GM18505 (cell line): ENCODE measurements around the gene AP3S2.

Experiments
- ATAC-seq: cut with Tn5 transposase; IDR thresholded peaks from one replicate; pipeline ENCODE4 v1.9.1; 2021; ENCODE audit not compliant: unreplicated experiment
- POLR2A ChIP-seq: IDR thresholded peaks from 4 replicates; pipeline ENCODE4 v1.6.1; 2011; ENCODE audit warnings: borderline replicate concordance; ENCODE audit not compliant: insufficient read depth, insufficient read length; ENCODE audit errors: extremely low read depth

The AP3S2 gene

GRCh38 chr15:89912145-89912673, 18.4 kb upstream of the AP3S2 start:
- no peak for TF ChIP-seq POLR2A
- no peak for ATAC-seq

DNA sequence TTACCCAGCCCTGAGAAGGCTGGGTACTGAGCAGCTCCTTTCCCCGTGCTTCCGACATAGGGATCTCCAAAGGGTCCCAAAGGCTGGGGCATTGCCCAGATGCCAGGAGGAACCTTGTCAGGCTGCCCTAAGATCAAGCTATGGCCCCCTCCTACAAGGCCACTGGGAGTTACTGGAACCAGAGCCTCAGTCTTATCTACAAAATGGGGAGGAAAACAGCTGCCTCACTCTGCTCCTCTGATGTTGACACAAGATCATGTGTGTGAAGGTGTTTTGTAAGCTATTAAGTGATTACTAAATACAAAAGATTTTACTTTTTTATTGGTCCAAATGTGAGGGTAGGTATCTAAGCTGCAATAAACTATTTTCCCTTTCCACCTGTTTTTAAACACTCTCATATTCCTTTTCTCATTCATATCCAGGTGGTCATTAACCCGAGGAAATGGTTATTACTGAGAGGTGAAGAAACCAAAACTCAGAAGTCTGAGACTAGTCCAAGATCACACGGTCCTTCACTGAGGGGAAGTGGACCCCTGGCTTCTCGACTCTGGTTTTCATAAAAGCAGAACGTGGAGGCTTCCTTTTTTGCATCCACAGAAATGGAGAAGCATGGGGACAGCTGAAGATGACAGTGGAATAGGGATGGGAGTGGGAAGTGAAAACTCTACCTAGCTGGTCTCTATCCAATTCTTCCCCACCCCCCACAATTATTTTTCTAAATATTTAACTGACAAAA, 17.3 kb upstream of the AP3S2 start:
- TF ChIP-seq POLR2A = no peak
- no peak for ATAC-seq

- no peak for TF ChIP-seq POLR2A
- no peak for ATAC-seq
Observed at GRCh38 chr15:89909611-89910010, 15.8 kb upstream of the AP3S2 start.

DNA sequence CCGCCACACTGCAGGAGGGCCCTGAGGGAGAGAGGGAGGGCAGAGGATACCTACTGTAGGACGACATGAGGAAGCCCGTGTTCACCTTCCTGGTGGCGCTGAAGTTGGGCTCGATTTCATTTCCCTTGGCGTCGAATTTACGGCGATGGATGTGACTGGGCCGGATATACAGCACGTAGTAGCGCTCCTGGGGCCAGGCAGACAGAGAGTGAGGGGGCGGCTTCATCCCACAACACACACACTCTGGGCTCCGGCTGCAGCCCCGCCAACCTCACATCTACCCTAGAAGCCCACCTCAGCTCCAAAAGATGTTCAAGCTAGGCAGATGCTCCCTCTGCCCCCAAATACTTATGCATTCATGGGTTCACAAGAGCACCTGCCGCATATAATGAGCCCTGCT, 14.4 kb upstream of the AP3S2 start:
- TF ChIP-seq POLR2A = no peak
- no peak for ATAC-seq

DNA sequence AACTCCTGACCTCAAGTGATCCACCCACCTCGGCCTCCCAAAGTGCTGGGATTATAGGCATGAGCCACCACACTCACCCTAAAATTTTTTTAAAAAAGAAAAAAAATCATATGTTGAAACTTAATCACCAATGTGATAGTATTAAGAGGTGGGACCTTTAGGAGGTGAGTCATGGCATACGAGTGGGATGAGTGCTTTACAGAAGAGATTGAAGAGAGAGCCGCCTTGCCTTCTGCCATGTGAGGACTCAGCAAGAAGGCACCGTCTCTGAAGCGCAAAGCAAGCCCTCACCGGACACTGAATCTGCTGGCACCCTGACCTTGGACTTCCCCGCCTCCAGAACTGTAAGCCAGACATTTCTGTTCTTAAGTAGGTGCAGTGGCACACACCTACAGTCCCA, 13.5 kb upstream of the AP3S2 start:
- ATAC-seq = no peak
- no peak for TF ChIP-seq POLR2A

DNA sequence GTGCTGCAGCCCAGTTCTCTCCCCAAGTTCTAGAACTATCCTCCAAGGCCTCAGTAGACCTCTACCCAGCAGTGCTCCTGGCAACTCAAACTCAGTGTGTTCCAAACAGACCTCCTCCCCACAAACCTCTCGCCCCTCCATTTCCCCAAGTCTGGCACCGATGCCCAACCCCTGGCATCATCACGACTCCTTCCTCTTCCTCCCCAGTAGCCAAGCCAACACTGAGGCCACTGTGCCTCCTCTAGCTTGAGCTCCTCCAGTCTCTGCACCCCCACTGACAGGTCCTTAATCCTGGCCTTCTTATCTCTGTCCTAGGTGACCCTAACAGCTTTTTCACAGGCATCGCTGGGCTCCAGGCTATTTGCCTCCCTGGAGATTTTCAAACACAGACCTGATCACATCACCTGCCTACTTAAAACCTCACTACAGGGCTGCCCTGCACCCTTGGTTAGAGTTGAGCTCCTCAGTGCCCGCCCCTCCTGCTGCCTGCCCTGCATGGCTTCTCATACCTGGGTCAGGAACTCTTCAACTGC, 12.1 kb upstream of the AP3S2 start:
- ATAC-seq = no peak
- TF ChIP-seq POLR2A = no peak

GRCh38 chr15:89904519-89904918, 10.7 kb upstream of the AP3S2 start:
- ATAC-seq = no peak
- TF ChIP-seq POLR2A = no peak

GRCh38 chr15:89903858-89904130, 10.0 kb upstream of the AP3S2 start:
- no peak for ATAC-seq
- TF ChIP-seq POLR2A = no peak

DNA sequence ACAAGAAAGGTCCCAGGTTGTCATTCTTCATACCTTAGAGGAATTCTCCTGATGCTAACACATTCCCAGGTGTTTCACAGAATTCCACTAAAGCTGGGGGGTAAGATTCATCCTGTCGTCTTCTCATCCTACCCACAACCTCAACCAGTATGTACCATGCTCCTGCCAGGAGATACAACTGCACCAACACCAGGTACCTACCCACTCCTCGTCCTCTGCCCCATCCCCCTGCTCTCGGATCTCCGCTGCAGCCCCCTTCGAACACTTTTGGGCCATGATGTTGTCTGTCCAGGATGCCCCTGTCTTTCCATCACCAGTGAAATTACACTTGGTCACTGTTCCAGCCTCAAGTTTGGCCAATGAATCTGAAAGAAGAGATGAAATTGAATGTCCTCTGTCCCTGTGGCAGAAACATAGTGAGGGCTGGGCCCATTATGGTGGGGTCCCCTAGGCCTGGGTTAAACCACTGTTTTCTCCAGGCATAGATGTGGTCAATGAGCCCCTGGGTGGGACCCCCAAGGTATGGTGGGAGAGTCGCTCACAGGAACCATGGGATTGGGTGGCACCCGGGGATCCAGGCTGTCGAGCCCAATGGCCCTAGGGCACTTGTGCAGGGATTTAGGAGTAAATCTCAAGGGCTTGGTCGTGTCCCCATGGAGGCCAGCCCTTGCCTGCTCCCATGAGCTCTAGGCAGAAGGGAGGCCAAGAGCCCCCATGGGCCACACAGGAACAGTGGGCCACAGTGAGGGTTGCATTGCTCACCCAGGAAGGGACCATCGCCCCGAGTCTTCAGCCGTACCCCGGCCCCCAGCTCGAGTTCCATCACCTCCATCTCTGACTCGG, 9.4 kb upstream of the AP3S2 start:
- ATAC-seq = no peak
- no peak for TF ChIP-seq POLR2A

GRCh38 chr15:89900849-89901248, 7.1 kb upstream of the AP3S2 start:
- no peak for ATAC-seq
- no peak for TF ChIP-seq POLR2A

- TF ChIP-seq POLR2A = no peak
- no peak for ATAC-seq
Observed at GRCh38 chr15:89899951-89900567, 6.3 kb upstream of the AP3S2 start.

DNA sequence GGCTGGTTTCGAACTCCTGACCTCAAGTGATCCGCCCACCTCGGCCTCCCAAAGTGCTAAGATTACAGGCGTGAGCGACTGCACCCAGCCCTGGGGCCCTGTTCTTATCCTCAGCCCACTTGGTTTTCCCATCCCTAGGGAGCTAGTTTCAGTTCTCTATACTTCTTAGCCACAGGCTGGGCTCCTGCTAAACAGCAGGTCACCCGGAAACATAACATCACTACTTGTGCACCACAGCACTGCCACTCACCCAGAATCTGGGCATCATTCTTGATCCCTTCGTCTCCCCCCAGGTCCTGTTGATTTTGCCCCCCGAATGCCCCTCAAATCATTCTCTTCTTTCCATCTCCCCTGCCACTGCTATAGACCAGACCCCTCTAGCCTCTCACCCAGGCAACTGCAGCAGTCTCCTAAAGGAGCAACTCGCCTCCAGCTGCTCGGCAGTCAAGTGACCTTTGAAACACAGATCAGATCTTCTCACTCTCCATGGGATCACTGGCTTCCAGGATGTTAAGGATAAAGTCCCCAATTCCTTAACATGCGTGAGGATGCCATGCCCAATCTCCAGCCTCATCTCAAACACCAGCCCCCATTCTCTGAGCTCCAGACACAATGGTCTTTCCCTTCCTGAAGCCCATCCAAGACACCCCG, 5.6 kb upstream of the AP3S2 start:
- no peak for TF ChIP-seq POLR2A
- no peak for ATAC-seq
